Measurements from ENCODE around the gene GABRA6.

- no peak for TF ChIP-seq CTCF (IDR thresholded peaks at IDR 0.05)
- no peak for TF ChIP-seq POLR2A (IDR thresholded peaks at IDR 0.05)
Measured at GRCh38 chr5:161745392-161745791, 59.9 kb downstream of the GABRA6 start.

All from Peyer's patch (tissue), 4 donors.